Activated T-cell treated with anti-CD3 and anti-CD28 coated beads, Interleukin-2, amount 50 U/mL, for 48 hours (primary cell): Measurements from ENCODE around the gene SLC38A10.

ENCODE experiments used
- DNase-seq, 2 experiments: peaks; one replicate each; pipeline ENCODE4 v3.0.0-alpha.2; 2020

Gene SLC38A10

DNA sequence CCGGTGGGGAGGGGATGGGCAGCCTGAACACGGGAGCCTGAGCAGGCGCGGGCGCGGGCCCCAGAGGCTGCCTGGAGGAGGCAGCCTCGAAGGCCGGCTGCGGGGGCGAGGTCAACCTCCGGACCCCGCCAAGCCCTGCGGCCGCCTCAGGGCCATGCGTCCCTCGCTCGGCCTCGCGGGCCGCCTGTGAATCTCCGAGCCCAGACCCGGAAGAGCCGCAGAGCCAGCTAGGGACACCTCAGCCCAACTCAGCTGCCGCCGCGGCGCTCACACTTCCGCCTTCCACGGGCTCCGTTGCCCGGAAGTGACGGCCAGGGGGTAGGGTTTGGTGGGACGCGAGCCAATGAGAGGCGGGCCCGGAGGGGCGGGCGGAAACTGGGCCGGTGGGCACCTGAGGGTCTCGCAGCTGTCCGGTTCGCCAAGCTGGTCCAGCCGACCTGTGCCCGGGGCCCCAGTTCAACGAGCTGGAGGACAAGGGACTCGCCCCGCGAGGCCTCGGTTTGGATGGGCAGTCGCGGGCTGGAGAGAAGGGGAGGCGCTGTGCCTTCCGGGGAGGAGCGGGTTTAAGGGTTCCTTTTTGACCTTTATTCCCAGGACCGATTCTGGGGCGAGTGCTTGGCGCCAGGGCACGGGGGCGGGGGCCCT lies at the start of gene SLC38A10:
Gene SLC38A10, minus strand, starts transcription at position 277 of the 645 bp plus-strand sequence. CDS start 386 bp downstream, outside the sequence.
- peak; percentile 95 for DNase-seq

- DNase-seq = no peak
Observed at GRCh38 chr17:81342269-81343070, 47.4 kb upstream of the SLC38A10 start.

DNA sequence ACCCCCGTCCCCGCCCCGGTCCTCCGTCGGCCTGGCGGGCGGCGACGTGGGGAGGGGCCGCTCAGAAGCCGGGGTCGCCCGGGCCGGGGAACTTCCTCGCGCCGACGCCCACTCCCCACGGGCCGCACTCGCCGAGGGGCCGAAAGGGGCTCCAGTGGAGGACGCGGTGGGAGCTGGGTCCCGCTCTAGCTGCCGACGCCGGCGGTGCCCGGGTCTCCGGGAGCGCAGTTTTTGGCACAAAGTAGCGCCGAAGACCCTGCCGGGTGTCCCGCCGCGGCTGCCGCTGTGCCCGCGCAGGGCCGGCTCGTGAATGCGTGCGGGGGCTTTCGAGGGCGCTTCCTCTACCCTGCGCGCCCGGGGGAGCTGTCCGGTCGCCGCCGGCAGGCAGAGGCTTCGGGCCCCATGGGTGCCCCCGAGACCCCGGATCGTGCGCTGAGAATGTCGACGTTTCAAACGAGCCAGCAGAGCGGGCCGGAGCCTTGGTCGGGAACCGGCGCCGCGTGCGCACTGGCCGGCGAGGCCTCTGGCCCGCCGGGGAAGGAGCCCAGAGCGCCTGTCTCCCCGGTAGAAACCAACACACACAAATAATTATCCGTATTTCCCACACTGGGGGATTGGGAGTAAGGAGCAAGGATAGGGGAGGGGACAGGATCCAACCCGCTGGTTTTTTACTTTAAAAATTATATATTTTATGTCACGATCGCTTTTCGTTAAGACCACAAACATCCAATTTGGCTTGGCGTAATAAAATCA lies 46.6 kb upstream of the SLC38A10 start:
- DNase-seq = no peak

- no peak for DNase-seq
Observed at GRCh38 chr17:81340607-81341515, 45.8 kb upstream of the SLC38A10 start.

- no peak for DNase-seq
Observed at GRCh38 chr17:81339534-81340296, 44.6 kb upstream of the SLC38A10 start.

GRCh38 chr17:81339191-81339533 lies 44.1 kb upstream of the SLC38A10 start:
- DNase-seq = no peak

DNA sequence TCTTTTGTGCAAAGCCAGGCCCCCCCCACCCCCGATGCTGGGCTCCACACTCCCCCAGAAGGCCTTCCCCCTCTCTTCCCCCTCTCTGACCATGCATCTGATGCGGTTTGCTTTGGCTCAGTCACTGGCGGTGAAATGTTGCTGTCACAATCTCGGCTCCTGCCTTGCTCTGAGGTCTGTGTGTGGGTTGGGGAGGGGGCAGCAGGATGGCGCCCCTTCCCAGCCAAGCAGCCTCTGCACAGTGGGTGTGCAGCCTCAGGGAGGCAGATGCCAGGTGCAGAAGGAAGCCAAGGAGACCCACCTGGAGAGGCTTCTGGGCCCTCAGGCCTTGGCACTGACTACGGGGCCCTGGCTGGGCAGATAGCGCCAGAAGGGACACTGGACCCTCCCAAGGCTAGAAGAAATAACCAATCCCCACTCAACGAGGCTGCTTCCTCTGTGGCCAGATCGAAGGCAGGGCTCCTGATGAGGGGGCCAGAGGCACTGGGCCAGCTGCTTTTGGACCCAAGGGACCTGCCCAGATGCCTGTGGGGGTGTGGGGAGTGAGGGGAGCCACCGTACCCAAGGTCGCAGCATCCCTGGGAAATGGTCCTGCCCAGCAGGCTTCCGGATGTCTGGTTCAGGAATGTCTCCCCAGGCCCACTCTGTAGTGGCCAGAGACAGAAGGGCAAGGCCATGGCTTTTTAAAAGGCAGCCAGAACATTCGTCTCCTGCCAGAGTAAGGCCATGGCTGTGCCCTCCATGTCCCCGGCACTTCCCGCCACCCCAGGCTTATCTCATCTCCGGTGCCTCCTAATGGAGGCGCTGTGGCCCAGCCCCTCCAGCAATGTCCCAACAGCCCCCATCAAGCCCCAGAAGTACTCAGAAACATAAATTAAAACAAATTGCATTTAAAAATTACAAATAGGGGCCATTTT lies 43.4 kb upstream of the SLC38A10 start:
- no peak for DNase-seq

GRCh38 chr17:81337476-81337879 lies 42.4 kb upstream of the SLC38A10 start:
- no peak for DNase-seq

- no peak for DNase-seq
Observed at GRCh38 chr17:81336930-81337325, 41.8 kb upstream of the SLC38A10 start.

GRCh38 chr17:81336296-81336929 lies 41.3 kb upstream of the SLC38A10 start:
- DNase-seq = no peak

- no peak for DNase-seq
Observed at GRCh38 chr17:81335773-81336157, 40.7 kb upstream of the SLC38A10 start.

GRCh38 chr17:81334987-81335772 lies 40.1 kb upstream of the SLC38A10 start:
- no peak for DNase-seq

DNA sequence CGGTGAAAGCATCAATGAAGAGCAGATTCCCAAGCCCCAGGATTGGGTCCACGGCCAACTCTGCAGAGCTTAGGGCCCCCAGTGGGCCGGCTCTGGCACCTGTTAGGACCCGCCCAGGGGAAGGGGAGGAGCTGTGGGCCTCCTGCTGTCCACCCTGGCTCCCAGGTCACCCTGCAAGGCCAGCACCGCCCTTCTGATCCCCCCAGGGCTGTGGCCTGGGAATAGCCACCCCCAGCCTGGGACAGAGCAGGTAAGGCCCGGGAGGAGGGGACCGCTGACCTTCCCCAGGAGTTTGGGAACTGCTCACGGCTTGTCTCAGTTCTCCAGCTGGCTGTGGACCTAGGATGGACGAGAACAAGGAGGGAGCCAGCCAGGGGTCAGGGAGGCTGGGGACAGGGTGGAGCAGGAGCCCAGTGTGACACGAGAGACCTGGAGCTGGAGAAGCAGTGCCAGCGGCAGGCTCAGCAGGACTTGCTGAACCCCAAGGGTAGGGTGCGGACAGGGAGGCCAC lies 39.3 kb upstream of the SLC38A10 start:
- no peak for DNase-seq

- DNase-seq = no peak
Observed at GRCh38 chr17:81333616-81334368, 38.7 kb upstream of the SLC38A10 start.

DNA sequence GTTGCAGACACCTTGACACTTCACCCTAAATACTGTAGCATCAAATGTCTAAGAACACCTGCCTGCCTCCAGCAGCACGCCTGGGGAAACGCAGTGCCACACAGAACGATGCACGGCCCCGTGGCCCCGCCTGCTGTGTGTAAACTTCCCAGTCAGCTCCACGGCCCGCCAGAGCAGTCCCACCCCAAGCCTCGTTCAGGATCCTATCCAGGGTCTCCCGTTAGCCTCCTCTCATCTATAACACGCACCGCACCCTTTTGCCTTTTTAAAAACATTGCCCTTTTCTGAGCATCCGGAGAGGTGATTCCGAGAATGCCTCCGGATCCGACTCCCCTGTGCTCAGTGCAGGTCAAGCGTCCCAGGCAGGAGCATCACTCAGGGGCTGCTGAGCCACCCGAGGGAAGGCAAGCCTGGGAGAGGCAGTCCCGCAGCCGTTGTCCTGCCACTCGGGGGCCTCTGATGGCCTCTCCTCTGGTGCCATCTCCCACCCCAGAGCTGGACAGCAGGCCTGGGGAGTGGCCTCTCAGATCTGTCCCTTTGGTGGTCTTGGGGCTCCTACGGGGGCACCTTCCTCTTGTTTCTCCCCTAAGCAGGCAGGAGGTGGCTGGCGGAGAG lies 37.9 kb upstream of the SLC38A10 start:
- DNase-seq = no peak

- DNase-seq = no peak
Observed at GRCh38 chr17:81332118-81332834, 37.2 kb upstream of the SLC38A10 start.

DNA sequence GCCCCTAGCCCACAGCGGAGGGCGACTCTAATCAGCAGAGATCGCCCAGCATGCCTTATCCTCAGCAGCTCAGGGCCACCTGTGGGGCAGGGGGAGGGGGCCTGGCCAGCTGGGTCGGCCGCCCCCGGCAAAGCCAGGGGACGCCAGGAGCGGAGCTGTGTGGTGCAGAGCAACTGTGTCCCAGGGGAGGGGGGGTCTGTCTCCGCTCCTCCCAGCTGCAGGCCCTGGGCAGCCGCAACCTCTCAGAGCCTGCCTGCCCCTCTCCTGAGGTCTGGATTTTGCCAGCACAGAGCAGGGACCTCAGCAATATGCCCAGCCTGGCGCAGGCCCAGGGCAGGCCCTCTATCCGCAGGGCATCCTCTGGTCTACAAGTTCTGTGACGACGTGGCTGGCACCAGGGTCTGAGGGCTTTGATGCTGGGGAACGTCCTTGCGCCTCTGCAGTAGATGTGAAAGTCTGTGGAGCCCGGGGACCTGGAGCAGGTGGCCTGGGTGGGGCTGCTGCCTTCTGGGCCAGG lies 36.5 kb upstream of the SLC38A10 start:
- DNase-seq = no peak
